Activated CD4-positive, alpha-beta T cell treated with anti-CD3 and anti-CD28 coated beads for 1 hour (primary cell): ENCODE measurements around the gene ZNF407.

Experiments
- DNase-seq: peaks from one replicate; pipeline ENCODE4 v3.0.0-alpha.2; 2020

ZNF407 gene

DNA sequence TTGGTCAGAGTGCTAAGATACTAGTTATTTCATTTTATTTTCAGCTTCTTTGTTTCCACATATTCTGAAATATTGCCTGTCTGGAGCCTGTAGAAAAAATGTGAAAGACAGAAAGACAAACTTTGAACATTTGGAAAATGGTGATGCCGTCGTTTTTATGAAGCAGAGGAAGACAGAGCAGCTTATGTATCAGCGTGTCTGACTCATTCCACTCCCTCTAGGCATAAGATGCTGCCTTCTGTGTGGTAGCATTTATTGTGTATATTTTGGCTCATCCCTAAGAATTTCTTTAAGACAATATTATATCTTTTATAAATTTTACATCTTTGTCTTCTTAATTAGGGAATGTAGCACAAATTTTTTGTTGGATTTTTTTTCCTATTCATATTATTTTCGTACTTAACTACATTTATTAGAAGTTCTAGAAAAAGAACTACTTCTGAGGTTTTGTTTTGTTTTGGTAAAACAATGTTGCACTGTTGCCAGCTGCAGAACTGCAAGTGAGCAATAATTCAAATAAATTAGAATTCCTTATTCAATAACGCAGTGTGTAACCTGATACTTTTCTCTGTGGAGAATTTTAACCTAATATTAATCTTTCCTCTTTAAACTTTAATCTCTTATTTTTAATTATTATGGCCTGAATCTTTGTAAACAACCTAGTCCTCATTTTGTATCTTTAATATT lies 300.4 kb downstream of the ZNF407 start:
- DNase-seq, result no peak

DNA sequence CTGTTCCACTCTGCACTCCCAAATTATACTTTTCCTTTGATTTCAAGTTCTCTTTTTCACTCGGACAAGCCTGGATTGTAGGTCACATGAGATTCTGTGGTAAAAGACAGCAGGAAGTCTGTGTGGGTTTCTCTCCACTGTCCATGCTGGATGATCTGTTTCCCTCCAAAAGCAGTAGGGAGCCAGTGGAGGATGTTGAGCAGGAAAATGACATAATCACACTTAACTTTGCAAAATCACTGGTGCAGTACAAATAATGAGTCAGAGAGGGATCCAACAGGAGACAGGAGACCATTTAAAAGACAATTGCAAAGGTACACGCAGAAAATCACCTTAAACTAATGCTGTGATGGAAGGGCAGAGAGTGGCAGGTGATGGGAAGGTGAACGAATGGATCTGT lies 301.3 kb downstream of the ZNF407 start:
- DNase-seq, result no peak

DNA sequence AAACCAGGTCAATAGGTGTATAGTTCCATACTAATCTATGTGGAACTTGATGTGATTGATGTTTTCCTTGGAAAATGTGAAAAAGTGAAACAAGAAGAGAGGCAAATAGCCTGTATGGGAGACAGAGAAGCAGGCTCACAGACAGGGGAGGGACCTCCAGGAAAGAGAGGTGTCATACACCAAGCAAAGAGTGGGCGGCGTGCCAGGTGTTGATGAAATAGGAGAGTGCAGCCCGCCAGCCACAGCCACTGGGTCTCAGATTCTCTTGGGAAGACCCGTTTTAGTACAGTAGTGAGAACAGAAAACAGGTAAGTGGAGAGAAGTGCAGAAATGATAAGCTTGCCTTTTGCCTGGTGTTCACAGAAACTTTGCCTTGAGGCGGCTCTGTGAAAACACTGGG lies 301.9 kb downstream of the ZNF407 start:
- no peak for DNase-seq

DNA sequence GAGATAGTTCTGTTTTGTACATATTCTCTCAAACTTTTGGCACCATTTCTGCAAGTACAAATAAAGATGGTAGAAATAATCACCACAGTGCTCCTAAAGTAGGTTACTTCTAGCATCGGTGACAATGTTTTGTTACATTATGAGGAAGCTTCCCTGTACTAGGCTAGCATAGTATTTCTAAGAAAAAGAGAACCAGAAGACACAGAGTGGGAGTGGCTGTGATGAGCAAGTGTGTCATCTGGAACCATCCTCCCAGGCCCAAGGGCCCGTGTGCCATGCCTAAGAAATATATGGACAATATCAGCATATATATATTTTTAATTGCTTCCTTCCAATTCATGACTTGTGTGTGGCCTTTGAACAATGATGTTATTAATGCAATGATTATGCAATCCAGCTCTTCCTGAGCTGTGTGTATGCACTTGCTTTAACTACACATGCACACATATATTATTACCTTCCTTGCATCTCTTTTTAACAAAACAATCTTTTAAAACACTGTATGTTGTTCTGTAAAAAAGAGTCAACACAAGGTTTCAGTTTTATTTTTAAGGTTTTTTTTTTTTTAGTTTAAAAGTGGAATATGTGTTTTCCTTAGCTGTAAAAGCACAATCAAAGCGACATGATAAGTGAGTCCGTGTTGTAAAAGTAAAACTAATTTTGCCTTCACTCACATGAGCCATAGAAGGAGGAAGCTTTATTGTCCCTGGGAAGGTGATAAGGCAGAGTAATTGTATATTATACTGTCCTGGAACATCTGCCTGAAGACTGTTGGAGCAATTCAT lies 303.9 kb downstream of the ZNF407 start:
- no peak for DNase-seq

DNA sequence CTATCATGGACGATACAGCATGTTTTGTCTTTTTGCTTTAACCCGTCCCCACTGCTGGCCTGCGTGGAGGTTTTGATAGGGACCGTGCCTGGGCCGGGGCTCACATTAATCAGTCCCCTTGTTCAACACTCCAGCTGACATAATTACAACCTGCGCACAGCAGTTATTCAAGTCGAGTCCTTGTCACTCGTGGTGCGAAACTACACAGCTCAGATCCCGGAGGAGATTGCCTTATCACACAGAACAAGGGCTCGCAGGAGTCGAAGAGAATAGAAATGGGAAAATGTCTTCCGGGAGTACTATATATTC lies 304.4 kb downstream of the ZNF407 start:
- DNase-seq, result no peak

DNA sequence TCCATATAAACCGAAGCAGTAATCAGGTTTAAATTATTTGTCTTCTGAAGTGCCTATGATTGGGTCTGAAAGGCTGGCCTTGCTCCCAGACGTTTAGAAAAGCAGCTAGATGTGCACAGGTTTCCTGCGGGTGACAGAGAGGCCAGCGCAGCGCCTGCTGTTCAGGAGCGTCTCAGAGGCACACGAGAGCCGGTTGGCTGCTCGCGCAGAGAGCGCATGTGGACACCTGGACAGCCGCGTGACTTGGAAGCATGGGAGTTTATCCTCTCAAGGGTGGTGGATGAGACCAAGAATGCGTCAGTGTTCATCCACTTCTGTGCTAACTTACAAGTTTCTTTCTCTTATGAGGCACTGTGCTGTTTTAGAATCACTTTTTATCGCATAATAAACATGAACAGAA lies 307.6 kb downstream of the ZNF407 start:
- no peak for DNase-seq

DNA sequence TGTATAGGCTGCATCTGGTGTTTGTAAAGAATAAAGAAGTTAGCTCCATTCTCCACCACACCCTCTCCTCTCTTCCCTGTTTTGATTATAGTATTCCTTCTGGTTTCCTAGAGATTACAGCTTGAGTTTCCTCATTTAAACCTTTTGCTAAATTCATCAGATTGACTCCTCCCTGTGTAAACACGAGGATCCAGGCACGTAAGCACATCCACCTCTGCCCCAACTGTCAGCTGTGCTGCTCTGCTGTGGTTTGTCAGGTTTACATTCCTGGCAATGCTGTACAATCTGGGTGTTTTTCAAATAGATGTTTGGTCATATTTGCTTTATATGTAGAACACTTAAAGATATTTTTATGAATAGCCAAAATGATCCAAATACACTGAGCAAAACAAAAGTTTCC lies 308.5 kb downstream of the ZNF407 start:
- DNase-seq, result no peak

DNA sequence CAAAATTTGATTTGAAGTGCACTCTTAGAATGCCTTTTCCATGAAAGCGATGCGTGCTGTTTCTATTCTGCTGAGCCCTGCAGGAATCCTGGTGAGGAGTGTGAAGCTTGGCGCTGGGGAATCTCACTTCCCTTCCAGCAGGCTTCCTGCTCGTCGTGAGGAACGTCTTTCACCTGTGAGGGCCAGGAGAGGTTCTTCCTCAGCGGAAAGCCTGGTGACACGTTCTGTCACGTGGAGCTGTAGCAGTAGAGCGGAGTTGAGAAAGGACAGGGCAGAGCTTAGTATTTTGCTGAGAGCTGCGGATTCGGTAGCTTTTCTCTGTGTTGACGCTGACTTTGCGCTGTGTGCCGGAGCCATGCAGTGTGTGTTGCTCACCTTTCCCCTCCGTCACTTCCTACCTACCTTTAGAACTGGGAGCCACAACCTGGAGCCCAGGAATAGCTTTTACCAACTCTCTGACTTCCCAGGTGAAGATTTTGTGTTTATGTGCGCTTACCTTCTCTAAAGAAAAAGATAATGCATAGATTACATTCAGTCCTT lies 316.5 kb downstream of the ZNF407 start:
- DNase-seq, result no peak

DNA sequence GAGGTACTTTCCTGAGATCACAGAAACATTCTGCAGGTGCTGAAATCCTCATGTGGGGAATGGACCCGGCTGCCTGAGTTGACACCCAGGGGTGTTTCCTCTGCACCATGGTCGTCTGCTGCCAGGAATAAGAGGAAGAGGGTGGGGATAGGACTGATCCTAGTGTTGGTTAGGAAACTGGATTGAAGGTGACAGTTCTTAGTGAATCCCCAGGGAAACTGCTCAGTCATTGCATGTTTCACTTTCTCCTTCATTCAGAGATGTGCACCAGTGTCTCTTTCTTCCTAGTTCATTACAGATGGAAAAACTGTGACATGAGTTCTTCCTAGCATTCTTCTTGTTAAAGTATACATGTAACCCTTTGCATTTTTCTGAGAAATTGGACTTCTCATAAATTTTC lies 317.0 kb downstream of the ZNF407 start:
- no peak for DNase-seq

DNA sequence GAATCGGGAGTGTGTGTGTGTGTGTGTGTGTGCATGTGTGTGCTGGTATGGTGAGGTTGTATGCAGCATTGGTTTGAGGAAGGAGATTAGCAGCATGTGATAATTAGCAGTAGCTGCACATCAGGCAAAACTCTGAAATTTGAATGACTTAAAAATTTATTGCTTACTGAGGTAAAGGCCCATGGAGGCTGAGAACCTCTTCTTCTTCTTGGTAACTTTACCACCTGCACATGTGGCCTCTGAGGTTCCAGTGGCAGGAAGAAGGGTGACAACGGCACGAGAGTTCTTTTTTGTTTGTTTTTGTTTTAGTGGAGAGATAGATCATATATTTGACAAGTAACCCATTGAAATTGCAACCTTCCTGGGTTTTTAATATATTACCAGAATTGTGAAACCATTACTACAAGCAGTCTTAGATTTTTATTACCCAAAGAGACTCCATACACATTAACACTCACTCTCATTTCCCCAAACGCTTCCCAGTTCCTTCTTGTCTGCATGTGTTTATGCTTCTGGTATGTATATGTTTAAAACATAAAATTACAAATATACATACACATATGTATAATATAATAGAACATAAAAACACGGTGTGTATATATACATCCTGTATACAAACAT lies 319.2 kb downstream of the ZNF407 start:
- DNase-seq, result no peak

DNA sequence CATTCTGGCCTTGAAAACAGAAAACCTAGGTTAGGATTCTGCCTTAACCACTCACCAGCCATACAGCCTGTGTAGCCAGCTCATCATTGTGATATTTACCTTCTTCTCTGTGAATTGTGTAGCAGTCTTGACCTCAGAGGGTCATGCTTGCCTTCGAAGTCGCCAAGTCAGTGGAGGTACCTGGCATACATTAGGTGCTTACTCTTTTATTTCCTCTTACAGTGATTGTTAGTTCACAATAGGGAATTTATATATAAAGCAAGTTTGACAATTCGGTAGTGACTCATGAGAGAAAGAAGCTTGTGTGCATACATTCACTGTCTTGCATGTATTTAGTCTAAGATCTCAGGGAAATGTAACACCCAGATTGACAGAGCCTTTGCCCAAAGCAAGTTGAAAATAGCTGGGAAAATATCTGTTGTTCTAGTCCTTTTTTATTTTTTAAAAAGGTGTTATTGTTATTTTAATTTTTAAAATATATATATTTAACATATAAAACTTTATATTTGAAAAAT lies 320.7 kb downstream of the ZNF407 start:
- DNase-seq, result no peak

DNA sequence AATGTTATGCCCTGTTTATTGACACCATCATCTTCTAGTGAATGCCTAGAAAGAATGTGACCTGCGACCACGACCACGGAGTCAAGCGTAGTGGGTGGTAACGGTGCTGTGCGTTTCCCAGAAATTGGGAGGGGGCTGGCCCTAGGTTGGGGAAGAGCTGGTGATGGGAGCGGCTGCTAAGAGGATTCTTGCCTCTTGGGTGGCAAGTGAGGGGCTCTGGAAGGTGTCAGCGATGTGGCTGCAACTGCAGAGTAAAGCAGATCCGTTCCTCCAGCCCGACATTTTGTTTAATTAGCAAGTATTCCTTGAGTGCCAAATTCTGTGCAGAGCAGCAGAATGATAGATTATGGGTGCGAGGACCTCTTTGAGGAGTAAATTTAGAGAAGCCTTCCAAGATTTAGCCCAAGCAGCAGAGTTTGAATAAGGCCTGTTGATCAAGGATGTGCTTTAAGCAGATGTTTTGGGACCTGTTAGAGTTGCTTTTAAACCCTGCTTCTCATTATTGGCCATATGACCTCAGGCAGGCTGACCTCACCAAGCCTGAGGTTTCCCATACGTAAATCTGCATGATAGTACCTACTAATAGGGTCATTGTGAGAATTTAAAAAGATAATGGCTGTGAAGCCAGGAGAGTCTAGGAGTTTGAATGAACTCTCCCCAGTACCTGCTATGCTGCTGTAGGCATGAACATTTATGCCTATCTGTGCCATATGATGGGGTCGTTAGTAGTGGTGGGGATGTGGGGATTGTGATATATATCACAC lies 323.6 kb downstream of the ZNF407 start:
- DNase-seq, result no peak

DNA sequence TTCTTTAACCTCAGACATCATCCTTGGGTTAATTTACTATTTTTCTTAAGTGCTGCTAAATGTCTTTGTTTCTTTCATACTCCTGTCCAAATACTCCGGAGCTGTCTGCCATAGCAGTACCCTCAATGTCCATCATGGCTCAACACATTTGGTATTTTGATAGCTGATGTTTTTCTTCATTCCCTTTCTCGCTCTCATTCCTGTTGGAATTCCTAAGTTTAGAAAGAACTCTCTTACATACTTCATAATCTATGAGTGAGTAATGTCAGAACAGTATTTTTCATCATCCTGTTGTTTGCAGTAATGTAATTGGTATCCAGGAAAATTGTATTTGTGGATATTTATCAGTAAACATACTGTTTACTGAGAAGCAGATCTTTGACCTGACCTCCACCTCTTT lies 328.4 kb downstream of the ZNF407 start:
- DNase-seq, result no peak

DNA sequence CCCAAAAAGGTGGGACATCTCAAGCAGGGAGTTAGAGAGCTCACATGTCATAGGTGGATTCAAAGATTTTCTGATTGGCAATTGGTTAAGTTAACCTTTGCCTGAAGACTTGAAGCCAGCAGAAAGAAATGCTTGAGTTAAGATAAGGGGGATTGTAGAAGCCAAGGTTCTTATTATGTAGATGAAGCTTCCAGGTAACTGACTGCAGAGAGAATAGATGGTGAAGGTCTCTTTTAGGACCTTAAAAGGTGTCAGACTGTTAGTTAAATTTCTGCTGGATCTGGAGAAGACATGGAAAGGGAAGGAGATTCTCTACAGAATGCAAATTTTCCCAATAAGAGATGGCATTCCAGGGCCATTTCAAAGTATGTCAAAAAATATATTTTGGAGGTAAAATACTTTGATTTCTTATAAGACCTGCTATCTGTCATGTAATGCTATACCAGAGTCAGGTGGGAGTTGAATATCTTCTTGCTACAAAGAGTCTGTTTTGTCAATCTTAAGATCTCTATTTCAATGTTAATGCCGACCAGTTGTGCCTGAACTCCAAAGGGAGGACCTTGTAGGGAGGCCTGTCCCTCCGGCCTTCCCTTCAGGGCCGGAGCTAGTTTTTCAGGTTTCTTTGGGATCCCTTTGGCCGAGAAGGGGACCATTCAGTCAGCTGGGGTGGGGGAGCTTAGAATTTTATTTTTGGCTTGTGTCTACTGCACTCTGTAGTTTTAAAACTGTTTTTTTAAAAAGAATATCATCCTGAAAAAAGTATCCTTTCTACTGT lies 330.7 kb downstream of the ZNF407 start:
- no peak for DNase-seq

DNA sequence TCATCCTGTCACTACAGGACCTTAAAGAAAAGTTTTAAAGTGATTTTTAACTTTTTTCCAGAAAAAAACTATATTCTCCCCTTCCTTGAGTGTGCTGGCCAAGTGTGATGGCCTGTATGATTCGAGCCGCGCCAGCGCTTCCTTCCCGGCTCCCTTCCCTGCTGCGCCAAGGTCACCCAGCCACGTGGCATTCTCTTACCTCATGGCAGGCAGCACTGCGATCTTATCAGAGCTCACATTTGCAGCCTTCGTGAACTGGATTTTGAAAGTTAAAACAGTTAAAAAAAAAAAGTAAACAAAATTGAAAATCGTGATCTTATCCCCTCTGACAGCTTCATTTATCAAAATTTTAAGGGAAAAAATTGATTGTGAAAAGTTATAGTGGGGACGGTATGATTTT lies 331.4 kb downstream of the ZNF407 start:
- no peak for DNase-seq

DNA sequence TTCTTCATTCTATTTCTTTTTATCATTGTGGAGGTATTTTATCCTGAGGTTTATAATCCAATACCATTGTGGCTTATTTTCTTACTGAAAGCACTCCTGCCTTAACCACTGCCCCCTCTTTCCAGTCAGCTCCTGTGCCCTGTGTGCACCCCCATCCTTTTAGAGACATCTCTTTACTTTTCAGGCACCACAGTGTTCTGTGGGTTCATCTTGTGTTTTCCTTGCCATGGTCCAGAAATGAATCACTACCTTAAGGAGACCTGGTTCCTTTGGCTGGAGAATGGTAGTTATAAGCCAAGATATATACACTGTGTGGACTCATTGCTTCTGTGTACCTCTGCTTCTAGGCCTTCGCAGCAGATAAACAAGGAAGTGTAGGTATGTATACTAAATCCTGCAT lies 332.9 kb downstream of the ZNF407 start:
- DNase-seq, result no peak

DNA sequence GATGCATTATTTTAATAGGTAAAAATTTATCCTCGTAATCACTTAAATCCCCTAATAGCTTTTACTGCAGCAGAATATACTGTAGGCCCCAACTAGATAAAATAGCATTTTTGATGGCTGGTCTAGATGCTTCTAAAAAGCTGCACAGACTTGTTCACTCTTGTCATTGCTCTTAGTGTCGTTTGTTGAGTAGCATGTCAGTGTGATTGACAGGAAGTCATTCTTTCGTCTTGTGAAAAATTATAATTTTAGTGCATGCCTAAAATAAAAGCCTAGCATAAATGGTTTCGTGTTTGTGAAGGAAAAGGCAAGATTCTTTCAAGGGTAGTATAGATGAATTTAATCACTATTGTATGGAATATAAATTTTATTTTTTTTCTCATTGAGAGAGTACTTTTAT lies 336.3 kb downstream of the ZNF407 start:
- no peak for DNase-seq

DNA sequence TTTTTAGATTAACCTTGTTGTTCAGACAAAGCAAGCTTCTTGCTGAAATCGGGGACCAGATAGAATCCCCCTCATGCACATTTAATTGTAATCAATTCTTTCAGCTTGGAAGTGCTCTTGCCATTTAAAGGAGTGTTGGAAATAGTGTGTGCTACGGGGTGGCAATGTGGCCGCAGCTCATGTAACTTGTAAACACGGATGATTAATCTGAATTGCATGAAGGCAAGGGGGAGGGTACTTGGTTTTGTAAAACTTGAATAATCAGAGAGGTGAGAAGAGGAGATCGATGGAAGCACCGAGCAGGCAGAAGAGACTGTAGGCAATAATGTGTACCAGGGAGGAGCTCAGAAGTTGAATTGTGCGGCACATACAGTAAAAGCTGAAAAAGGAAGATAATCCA lies 337.8 kb downstream of the ZNF407 start:
- no peak for DNase-seq

DNA sequence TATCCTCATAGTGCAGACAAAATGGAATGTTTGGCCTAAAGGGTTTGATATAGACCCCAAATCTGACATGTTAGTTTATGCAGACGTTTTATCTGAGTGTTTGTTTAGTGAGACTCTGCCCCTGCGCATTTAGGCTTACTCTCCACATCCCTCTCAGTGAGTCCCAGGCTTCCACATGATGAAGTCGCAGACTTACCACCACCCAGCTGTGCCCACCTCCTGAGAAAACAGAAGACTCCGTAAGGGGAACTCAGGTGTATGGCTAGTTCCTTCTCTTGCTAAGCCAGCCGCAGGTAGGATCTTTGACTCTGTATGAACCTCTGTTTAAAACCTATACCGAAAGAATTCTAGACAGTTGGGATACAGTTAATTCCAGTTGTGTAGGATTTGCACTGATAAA lies 338.7 kb downstream of the ZNF407 start:
- no peak for DNase-seq

DNA sequence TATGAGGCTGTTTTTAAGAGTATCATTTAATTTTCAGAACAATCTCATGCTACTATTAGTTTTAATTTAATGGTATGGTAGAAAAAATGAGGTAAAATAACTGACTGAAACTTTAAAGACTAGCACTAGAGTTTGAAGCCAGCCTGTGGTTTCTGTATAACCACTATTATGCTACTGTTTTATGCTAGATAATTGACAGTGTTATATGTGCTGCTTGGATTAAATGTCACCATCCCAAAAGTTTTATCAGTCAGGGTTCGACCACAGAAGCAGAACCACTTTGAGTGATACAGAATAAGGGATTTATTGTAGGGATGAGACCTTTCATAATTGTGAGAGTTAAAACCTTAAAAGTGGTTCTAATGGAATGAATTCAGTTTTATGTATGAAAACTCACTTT lies 339.6 kb downstream of the ZNF407 start:
- DNase-seq, result no peak

DNA sequence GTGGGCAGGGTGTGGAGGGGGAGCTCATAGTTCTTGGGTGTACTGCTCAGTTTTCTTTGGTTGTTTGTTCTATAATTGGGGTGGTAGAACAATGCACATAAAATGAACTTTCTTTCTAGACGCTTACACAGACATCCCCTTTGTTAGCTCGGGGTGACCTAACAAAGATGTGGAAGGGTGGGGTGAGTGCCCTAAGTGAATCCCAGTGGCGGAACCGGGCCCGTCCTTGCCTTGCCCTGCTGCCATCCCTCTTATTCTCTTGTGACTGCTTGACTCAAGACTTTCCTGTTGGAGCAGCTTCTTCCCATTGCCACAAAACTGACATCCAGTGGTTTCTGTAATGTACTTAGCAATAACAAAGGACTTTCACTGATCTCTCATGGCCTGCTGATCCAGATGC lies 343.2 kb downstream of the ZNF407 start:
- no peak for DNase-seq

DNA sequence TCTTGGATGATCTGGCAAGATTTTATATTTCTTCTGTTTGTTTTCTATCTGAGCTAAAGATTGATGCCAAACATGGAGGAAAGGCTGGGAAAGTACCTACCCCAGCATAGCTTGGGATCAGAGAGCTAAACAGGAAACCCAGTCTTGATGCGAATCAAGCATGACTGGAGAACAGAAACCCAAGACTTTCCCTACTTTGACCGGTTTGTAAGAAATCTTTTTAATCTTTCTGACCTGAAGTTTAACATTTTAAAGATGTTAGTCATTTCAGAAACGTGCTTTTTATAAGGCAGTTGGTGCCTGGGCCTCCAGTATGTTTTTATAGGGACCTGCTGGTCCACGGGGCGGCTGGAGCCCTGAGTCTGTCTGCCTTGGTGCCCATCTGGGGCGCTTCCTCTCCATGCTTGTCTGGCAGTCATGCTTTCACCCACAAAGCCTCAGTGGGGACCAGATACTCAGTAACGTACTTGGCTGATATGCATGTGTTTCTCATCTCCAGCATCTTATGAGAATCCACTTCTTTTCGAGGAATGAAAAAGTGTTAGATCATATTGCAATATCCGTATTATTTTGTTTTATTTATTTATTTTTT lies 344.7 kb downstream of the ZNF407 start:
- DNase-seq, result no peak
